ENCODE measurements around the gene ELL2. TPM values are rescaled to one million over a fixed set of nuclear protein-coding genes. Genes with fewer than 3 reads are reported as not detected.

ELL2 gene
- total and polyA plus RNA-seq, 2 donors from 2014 or later: 10.1 to 37.2 TPM

GRCh38 chr5:95879661-95880060 is 82.0 kb downstream of the ELL2 start:
- FAIRE-seq (no peak), DNase-seq (no peak)
- H3K27me3 ChIP-seq (ENCODE audit: control insufficient read depth, insufficient read depth, low read length): no peaks in the 10 kb centered on the region
- H3K4me3 ChIP-seq (ENCODE audit: low read length in 3 of 3): no peak overlapping the region
- no peaks in the 10 kb centered on the region for H3K9me3 ChIP-seq (ENCODE audit: control insufficient read depth in 2 of 3, insufficient read depth in 1 of 3, low read length in 3 of 3)
- TF ChIP-seq CTCF (IDR thresholded peaks at IDR 0.05; ENCODE audit: borderline replicate concordance, extremely low read depth, insufficient read depth): no peak
- H3K27ac ChIP-seq (ENCODE audit: low read depth in 2 of 2, low read length in 2 of 2): no peak overlapping the region
- intact Hi-C loops (cut with DNase I): no loop called here
- H3K4me1 ChIP-seq (ENCODE audit: control insufficient read depth in 2 of 3, insufficient read depth in 2 of 3, low read depth in 1 of 3, low read length in 3 of 3): no peaks in the 10 kb centered on the region
- no peak overlapping the region for H3K9ac ChIP-seq (ENCODE audit: low read length in 3 of 3)
- H3K36me3 ChIP-seq (ENCODE audit: control insufficient read depth in 2 of 3, insufficient read depth in 3 of 3, low read length in 3 of 3): no peaks in the 10 kb centered on the region

- Histone ChIP-seq H3K9ac (ENCODE audit: low read length in 3 of 3) (no peak overlapping the region), H3K36me3 (ENCODE audit: control insufficient read depth in 2 of 3, insufficient read depth in 3 of 3, low read length in 3 of 3) (no peaks in the 10 kb centered on the region), H3K27ac (ENCODE audit: low read depth in 2 of 2, low read length in 2 of 2) (no peak overlapping the region), H3K27me3 (ENCODE audit: control insufficient read depth, insufficient read depth, low read length) (no peaks in the 10 kb centered on the region), H3K4me1 (ENCODE audit: control insufficient read depth in 2 of 3, insufficient read depth in 2 of 3, low read depth in 1 of 3, low read length in 3 of 3) (no peaks in the 10 kb centered on the region), H3K9me3 (ENCODE audit: control insufficient read depth in 2 of 3, insufficient read depth in 1 of 3, low read length in 3 of 3) (peaks cover 0 to 3% (median 0%) of the 10 kb centered on the region in 3 donors), H3K4me3 (ENCODE audit: low read length in 3 of 3) (no peak overlapping the region)
- no peak for TF ChIP-seq CTCF (IDR thresholded peaks at IDR 0.05; ENCODE audit: borderline replicate concordance, extremely low read depth, insufficient read depth)
- intact Hi-C loops (cut with DNase I): no loop called here
- FAIRE-seq (no peak), DNase-seq (no peak)
Measured at GRCh38 chr5:95878417-95879323, 83.0 kb downstream of the ELL2 start.

GRCh38 chr5:95876782-95877181 is 84.9 kb downstream of the ELL2 start:
- DNase-seq: no peak
- no peak for TF ChIP-seq CTCF (IDR thresholded peaks at IDR 0.05; ENCODE audit: borderline replicate concordance, extremely low read depth, insufficient read depth)
- Histone ChIP-seq H3K4me3 (ENCODE audit: low read length in 3 of 3) (no peak overlapping the region), H3K9me3 (ENCODE audit: control insufficient read depth in 2 of 3, insufficient read depth in 1 of 3, low read length in 3 of 3) (peaks cover 0 to 5% (median 0%) of the 10 kb centered on the region in 3 donors), H3K9ac (ENCODE audit: low read length in 3 of 3) (no peak overlapping the region), H3K27me3 (ENCODE audit: control insufficient read depth, insufficient read depth, low read length) (no peaks in the 10 kb centered on the region), H3K36me3 (ENCODE audit: control insufficient read depth in 2 of 3, insufficient read depth in 3 of 3, low read length in 3 of 3) (no peaks in the 10 kb centered on the region), H3K4me1 (ENCODE audit: control insufficient read depth in 2 of 3, insufficient read depth in 2 of 3, low read depth in 1 of 3, low read length in 3 of 3) (no peaks in the 10 kb centered on the region), H3K27ac (ENCODE audit: low read depth in 2 of 2, low read length in 2 of 2) (no peak overlapping the region)
- FAIRE-seq: no peak
- intact Hi-C loops (cut with DNase I): no loop called here
